Esophagus squamous epithelium (tissue), 5 donors: ENCODE results near the gene SREBF1. TPM values are rescaled to one million over a fixed set of nuclear protein-coding genes. Genes with fewer than 3 reads are reported as not detected.

Experiments
- DNase-seq: peaks from one replicate; lab custom pipeline; 2025; lab: John Stamatoyannopoulos, UW
- H3K27ac ChIP-seq, 4 donors: fragments of 200-600 bp; sonication (generic); one replicate each; pipeline ENCODE4 v1.5.1; 2016 to 2019; ENCODE audit warnings: mild to moderate bottlenecking in 1 of 4
- H3K27me3 ChIP-seq, 4 donors: fragments of 200-600 bp; sonication (generic); 1 replicate in 3 of 4; 2 replicates in 1 of 4; pipeline versions ENCODE4 v1.5.1 to v1.6.0; 2017 to 2021; ENCODE audit warnings: antibody characterized with exemption in 1 of 4
- H3K36me3 ChIP-seq, 3 donors: fragments of 200-600 bp; sonication (generic); one replicate each; pipeline ENCODE4 v1.5.1; 2016 to 2019
- H3K4me1 ChIP-seq, 3 donors: fragments of 200-600 bp; sonication (generic); one replicate each; pipeline ENCODE4 v1.5.1; 2017 to 2019
- H3K4me3 ChIP-seq, 4 donors: fragments of 200-600 bp; sonication (generic); 1 replicate in 3 of 4; 2 replicates in 1 of 4; pipeline ENCODE4 v1.5.1; 2016 to 2019; ENCODE audit warnings: mild to moderate bottlenecking in 2 of 4, moderate library complexity in 1 of 4
- H3K9me3 ChIP-seq, 3 donors: fragments of 200-600 bp; sonication (generic); one replicate each; pipeline ENCODE4 v1.5.1; 2016 to 2019
- POLR2A ChIP-seq, 4 donors: fragments of 450-650 bp; IDR thresholded peaks; one replicate each; pipeline ENCODE4 v1.6.1; 2017; ENCODE audit warnings: antibody characterized with exemption in 4 of 4, mild to moderate bottlenecking in 4 of 4, moderate library complexity in 3 of 4
- WGBS, 2 donors: methylation state at CpG; one replicate each; pipeline ENCODE4 v1.1.5; 2018; 5-methylcytosine and 5-hydroxymethylcytosine counted together
- intact Hi-C: fragments of 100-400 bp; cut with DNase I; formaldehyde crosslinking; loops from one replicate; pipeline ENCODE4 v1.15.0; 2022
- total RNA-seq, 4 donors: library from RNA; depleted of rRNA; stranded (reverse); fragments of >200 nt; gene quantifications; one replicate each; pipeline ENCODE4 v1.1.0, GENCODE V29; 2016
- TF ChIP-seq, protein P1 (sequence below), 6 experiments: fragments of 450-650 bp in 4 of 6; fragments of 200-600 bp in 2 of 6; sonication (generic) in 2 of 6; IDR thresholded peaks; one replicate each; pipeline ENCODE4 v1.5.1; 2016 to 2019; ENCODE audit warnings: antibody characterized with exemption in 6 of 6, mild to moderate bottlenecking in 4 of 6, moderate library complexity in 4 of 6
- donor health status: DM: yes; HTN: yes; CAD: no.

Gene SREBF1
- total RNA-seq, 4 donors from 2014 or later = 55.0 to 137 (median 108) TPM

DNA sequence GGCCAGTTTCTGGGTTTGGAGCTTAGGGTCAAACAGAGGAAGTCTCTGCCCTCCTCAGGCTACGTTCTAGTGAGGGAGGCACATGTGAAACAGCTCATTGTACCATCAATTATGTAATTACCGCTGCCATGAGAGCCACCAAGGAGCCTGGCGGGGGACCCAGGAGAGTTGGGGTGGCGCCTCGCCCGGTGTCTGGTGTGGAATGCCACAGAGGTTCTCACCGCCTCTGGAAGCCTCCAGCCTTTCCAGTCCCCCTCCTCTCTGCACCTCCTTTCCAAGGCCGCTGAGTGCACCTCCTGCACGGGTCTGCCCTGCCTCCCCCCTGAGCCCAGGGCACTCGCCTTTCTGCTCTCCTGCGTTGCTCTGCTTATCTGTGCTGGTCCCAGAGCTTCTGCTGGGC, 51.4 kb downstream of the SREBF1 start:
- no peaks in the 10 kb centered on the region for H3K9me3 ChIP-seq
- H3K4me1 ChIP-seq = peaks cover 29 to 68% (median 48%) of the 10 kb centered on the region in 3 donors
- H3K27me3 ChIP-seq = peaks cover 0 to 8% (median 0%) of the 10 kb centered on the region in 4 donors
- WGBS, 2 donors = 68 to 81% methylated on average over 5 of the region's 11 CpGs
- intact Hi-C loops = no loop called here
- H3K4me3 ChIP-seq = no peak overlapping the region
- TF ChIP-seq POLR2A (IDR thresholded peaks at IDR 0.05) = no peak
- TF ChIP-seq, protein P1, sequence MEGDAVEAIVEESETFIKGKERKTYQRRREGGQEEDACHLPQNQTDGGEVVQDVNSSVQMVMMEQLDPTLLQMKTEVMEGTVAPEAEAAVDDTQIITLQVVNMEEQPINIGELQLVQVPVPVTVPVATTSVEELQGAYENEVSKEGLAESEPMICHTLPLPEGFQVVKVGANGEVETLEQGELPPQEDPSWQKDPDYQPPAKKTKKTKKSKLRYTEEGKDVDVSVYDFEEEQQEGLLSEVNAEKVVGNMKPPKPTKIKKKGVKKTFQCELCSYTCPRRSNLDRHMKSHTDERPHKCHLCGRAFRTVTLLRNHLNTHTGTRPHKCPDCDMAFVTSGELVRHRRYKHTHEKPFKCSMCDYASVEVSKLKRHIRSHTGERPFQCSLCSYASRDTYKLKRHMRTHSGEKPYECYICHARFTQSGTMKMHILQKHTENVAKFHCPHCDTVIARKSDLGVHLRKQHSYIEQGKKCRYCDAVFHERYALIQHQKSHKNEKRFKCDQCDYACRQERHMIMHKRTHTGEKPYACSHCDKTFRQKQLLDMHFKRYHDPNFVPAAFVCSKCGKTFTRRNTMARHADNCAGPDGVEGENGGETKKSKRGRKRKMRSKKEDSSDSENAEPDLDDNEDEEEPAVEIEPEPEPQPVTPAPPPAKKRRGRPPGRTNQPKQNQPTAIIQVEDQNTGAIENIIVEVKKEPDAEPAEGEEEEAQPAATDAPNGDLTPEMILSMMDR (IDR thresholded peaks at IDR 0.05) = no peak
- H3K27ac ChIP-seq = no peak overlapping the region
- DNase-seq = no peak
- no peaks in the 10 kb centered on the region for H3K36me3 ChIP-seq

DNA sequence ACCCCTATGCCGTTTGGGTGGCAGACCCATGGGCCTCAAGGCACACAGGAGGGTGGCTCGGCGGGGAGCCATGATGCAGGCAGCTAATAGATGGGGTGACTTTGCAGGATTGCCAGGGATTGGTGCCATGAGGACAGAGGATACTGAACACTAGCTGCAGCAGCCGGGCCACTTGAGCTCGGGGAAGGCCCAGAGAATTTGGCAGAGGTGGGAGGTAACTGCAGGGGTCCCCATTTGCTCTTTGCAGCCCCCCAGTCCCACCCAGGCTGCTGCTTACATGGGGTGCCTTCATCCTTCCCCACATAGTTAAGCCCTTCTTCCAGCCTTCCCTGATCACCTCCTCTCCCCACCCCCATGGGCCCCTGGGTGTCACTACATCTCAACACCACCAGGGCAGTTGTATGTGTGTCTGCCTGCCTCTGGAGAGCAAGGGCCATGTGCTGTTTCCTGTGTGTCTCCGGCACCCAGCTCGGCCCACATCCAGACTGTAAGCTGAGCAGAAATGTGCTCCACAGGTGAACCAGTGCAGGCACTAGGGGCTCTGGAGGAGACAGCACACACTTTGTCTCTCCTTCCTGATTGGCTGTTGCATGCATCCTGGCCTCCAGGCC, 52.0 kb downstream of the SREBF1 start:
- Histone ChIP-seq H3K4me3 (no peak overlapping the region), H3K27ac (peak overlapping the region in 3 of 4 donors; percentile 8 to 82 (median 72)), H3K36me3 (no peaks in the 10 kb centered on the region), H3K9me3 (no peaks in the 10 kb centered on the region), H3K27me3 (peaks cover 0 to 8% (median 0%) of the 10 kb centered on the region in 4 donors), H3K4me1 (peaks cover 29 to 66% (median 48%) of the 10 kb centered on the region in 3 donors)
- DNase-seq = no peak
- intact Hi-C loops = no loop called here
- WGBS, 2 donors = 65 to 68% methylated on average over 5 of the region's 7 CpGs
- TF ChIP-seq, protein P1 (IDR thresholded peaks at IDR 0.05) = peak in 1 of 6 experiments; percentile 18
- no peak for TF ChIP-seq POLR2A (IDR thresholded peaks at IDR 0.05)

DNA sequence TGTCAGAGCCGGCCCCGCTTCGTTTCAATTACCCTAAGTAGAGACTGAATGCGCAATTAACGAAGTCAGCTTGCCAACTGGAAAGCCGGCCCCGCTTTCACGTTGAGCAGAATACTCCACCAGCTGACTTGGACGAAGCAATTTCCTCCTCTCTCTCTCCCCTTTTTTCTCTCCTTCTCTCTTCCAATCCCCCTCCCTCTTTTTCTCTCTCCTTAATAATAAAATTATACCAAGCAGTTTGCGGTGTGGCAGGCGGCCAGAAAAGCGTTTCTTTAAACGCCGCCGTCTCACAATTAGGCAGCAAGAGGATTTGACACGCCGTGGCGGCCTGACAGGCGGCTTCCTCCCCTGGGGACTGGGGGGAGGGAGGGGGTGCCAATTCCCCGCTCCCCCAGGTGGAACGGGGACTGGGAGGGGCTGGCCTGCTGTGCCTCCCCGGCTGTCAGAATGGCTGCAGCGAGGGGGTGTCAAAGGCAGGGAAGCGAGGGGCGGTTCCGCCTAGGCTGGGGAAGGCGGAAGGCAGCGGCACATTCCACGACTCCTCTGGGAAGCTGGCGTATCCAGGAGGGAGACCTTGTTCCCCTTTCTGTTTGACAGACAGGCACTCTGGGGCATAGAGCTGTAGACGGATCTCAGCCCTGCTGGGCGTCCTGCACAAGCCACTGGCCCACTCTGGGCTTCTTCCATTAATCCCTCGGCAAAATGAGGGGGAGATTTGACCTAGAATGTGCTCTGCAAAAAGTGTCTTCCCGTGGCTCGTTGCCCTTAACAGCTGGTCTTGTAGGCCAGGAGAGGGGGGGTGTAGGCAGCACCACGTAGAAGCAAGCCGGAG, 52.7 kb downstream of the SREBF1 start:
- 9 to 11% methylated on average over 17 to 20 of the region's 37 CpGs for WGBS, 2 donors

DNA sequence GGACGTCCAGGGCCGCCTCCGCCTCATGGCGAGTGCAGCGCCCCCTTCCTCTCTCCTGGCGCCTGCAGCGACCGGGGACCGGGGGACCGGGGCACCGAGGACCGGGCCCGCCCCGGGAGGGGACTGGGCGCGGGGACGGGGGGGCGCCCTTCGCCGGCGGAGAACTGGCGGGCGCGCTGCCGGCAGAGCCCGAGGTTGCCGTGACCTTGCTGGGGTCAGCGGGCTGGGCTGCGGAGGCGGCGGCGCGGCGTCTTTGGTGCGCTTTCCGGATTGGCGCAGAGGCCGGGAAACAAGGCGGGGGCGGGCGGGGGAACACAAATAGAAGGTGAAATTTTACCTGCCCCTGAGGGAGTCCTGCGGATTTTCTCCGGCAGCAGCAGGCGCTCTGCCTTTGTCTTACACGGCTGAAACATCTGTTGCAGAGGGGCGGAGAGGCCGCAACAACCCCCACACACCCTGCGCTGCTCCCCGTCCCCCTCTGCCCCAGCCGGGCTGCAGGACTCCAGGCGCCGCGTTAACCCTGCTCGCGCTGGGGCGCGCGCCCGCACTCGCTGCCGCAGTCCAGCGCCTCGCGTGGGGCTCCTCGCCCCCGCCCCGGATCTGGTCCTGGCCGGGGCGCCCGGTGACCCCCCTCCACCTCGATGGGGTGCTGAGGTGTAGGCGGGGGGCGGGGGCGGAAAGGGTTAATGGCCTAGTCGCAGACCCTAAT, 53.5 kb downstream of the SREBF1 start:
- H3K27me3 ChIP-seq = peaks cover 0 to 8% (median 0%) of the 10 kb centered on the region in 4 donors
- no peak for DNase-seq
- no peaks in the 10 kb centered on the region for H3K36me3 ChIP-seq
- H3K9me3 ChIP-seq = no peaks in the 10 kb centered on the region
- H3K27ac ChIP-seq = peak overlapping the region; percentile 32 to 82 (median 74)
- H3K4me1 ChIP-seq = peaks cover 41 to 73% (median 50%) of the 10 kb centered on the region in 3 donors
- TF ChIP-seq, protein P1 (IDR thresholded peaks at IDR 0.05) = peak in 3 of 6 experiments; percentile 8 to 19 (median 14)
- TF ChIP-seq POLR2A (IDR thresholded peaks at IDR 0.05) = no peak
- 0% methylated on average over 3 to 4 of the region's 75 CpGs for WGBS, 2 donors
- intact Hi-C loops = no loop called here
- H3K4me3 ChIP-seq = peak overlapping the region; percentile 37 to 72 (median 50)

More for the DNA sequence above, 52.7 kb downstream of the SREBF1 start:
- intact Hi-C loops = no loop called here
- H3K36me3 ChIP-seq = no peaks in the 10 kb centered on the region
- DNase-seq = no peak
- H3K27me3 ChIP-seq = peaks cover 0 to 8% (median 0%) of the 10 kb centered on the region in 4 donors
- H3K27ac ChIP-seq = peak overlapping the region; percentile 32 to 82 (median 74)
- H3K4me3 ChIP-seq = peak overlapping the region; percentile 37 to 72 (median 50)
- no peaks in the 10 kb centered on the region for H3K9me3 ChIP-seq
- TF ChIP-seq, protein P1 (IDR thresholded peaks at IDR 0.05) = no peak
- TF ChIP-seq POLR2A (IDR thresholded peaks at IDR 0.05) = no peak
- H3K4me1 ChIP-seq = peaks cover 33 to 66% (median 48%) of the 10 kb centered on the region in 3 donors
